RWPE1 (cell line): ENCODE results near the gene ZBTB5.
A peak's percentile ranks its signal among the peaks of the same experiment; 100 is the strongest.

Experiments
- CTCF ChIA-PET: fragments of 350-600 bp; sonication (Branson Sonifier 250); formaldehyde crosslinking; extraction: SDS; loops from one replicate; lab custom pipeline; 2021; lab: Yijun Ruan, JAX
- POLR2A ChIA-PET: fragments of 400-600 bp; formaldehyde crosslinking; extraction: SDS; loops from one replicate; lab custom pipeline; 2020; ENCODE audit warnings: antibody characterized with exemption; ENCODE audit not compliant: low non-redundant PET; lab: Yijun Ruan, JAX
- DNase-seq: peaks from one replicate; pipeline ENCODE4 v3.0.0; 2012; ENCODE audit warnings: low spot score
- H3K27ac ChIP-seq: fragments of 450-650 bp; 2 replicates; pipeline ENCODE4 v1.5.1; 2017
- CTCF ChIP-seq: fragments of 450-650 bp; conservative IDR thresholded peaks from 2 replicates; pipeline ENCODE4 v1.5.1; 2017; ENCODE audit warnings: low read depth, mild to moderate bottlenecking

Gene ZBTB5

GRCh38 chr9:37422289-37423104 lies 42.8 kb downstream of the ZBTB5 start, which contains the start of gene GRHPR:
Gene GRHPR, plus strand, starts transcription at chr9:37422696. Its CDS starts 55 bp downstream, at chr9:37422751.
- peak within 1 kb of the TSS; percentile 82 for H3K27ac ChIP-seq
- DNase-seq: peak; percentile 88
- CTCF ChIA-PET: interaction anchor here (0.7 to 0.8 kb wide), 2 partner anchors 10 to 137 kb away, joined by 3 read pairs; no protein-coding TSS in a partner anchor

GRCh38 chr9:37421914-37422288 lies 43.3 kb downstream of the ZBTB5 start:
- peak overlapping the region; percentile 82 for H3K27ac ChIP-seq
- no peak for TF ChIP-seq CTCF
- DNase-seq: no peak
- ChIA-PET POLR2A (interaction anchor here (1.0 to 1.5 kb wide), 3 partner anchors 9 to 14 kb away, joined by 3 to 7 read pairs (median 4); no protein-coding TSS in a partner anchor), CTCF (interaction anchor here (0.8 kb wide), 1 partner anchor 138 kb away, joined by 3 read pairs; no protein-coding TSS in a partner anchor)

More at GRCh38 chr9:37422289-37423104, 42.8 kb downstream of the ZBTB5 start, which contains the start of gene GRHPR:
- POLR2A ChIA-PET: interaction anchor here (1.0 to 1.5 kb wide), 3 partner anchors 10 to 14 kb away, joined by 3 to 7 read pairs (median 4); no protein-coding TSS in a partner anchor
- no peak for TF ChIP-seq CTCF

- ChIA-PET CTCF (no interaction called here), POLR2A (no interaction called here)
- H3K27ac ChIP-seq: peak overlapping the region; percentile 35
- DNase-seq: no peak
- no peak for TF ChIP-seq CTCF
These were observed 44.7 kb downstream of the ZBTB5 start for GRCh38 chr9:37420271-37421215.

- POLR2A ChIA-PET: no interaction called here
- TF ChIP-seq CTCF: no peak
- CTCF ChIA-PET: interaction anchor here (0.5 kb wide), 1 partner anchor 65 kb away, joined by 3 read pairs; no protein-coding TSS in a partner anchor
These were observed 46.0 kb downstream of the ZBTB5 start for GRCh38 chr9:37419204-37419603.

GRCh38 chr9:37417857-37418618 lies 47.2 kb downstream of the ZBTB5 start:
- no peak for DNase-seq
- H3K27ac ChIP-seq: peak overlapping the region; percentile 53
- POLR2A ChIA-PET: no interaction called here
- no peak for TF ChIP-seq CTCF
- CTCF ChIA-PET: interaction anchor here (0.5 kb wide), 1 partner anchor 507 kb away, joined by 5 read pairs; no protein-coding TSS in a partner anchor

More at GRCh38 chr9:37419204-37419603, 46.0 kb downstream of the ZBTB5 start:
- DNase-seq: no peak
- H3K27ac ChIP-seq: no peak overlapping the region
